ENCODE measurements around the gene SLC39A9. TPM values are rescaled to one million over a fixed set of nuclear protein-coding genes. Genes with fewer than 3 reads are reported as not detected.

SLC39A9 gene
- total and polyA plus RNA-seq, 2 of the 4 experiments (the other 2 are of a cell fraction), result 41.4 to 168 TPM

- dilution Hi-C loops (cut with HindIII; ENCODE audit: low sequenced_read_pairs, unreplicated experiment), result no loop called here
- Histone ChIP-seq H3K18ac (ENCODE audit: low read depth, low read length) (no peak overlapping the region), H4K91ac (ENCODE audit: insufficient read depth, low read depth, low read length) (no peak overlapping the region), H4K20me1 (ENCODE audit: insufficient read depth, low read length) (peaks cover 22% of the 10 kb centered on the region), H4K5ac (ENCODE audit: low read depth, low read length) (no peak overlapping the region), H3K79me1 (ENCODE audit: low read depth in 1 of 2, low read length in 2 of 2) (peaks cover 16 to 44% of the 10 kb centered on the region in 2 experiments), H4K8ac (ENCODE audit: low read depth in 2 of 2, low read length in 2 of 2) (no peak overlapping the region), H3K4me3 (ENCODE audit: insufficient read depth, low read depth, low read length) (no peak overlapping the region), H2AK5ac (ENCODE audit: low read depth, low read length) (no peak overlapping the region), H3K14ac (replicated peaks; ENCODE audit: low read depth, low read length) (no peak overlapping the region), H2AFZ (replicated peaks; ENCODE audit: low read length, poor library complexity) (no peak overlapping the region), H3K27me3 (ENCODE audit: control insufficient read depth, insufficient read depth, low read length) (no peaks in the 10 kb centered on the region), H3K36me3 (ENCODE audit: control insufficient read depth, insufficient read depth, low read length) (peaks cover 12% of the 10 kb centered on the region), H2BK5ac (ENCODE audit: low read depth, low read length, poor library complexity, severe bottlenecking) (no peak overlapping the region), H3K4ac (ENCODE audit: low read depth, low read length) (no peak overlapping the region), H3K9me3 (ENCODE audit: control insufficient read depth, insufficient read depth, low read length) (no peaks in the 10 kb centered on the region), H3K27ac (ENCODE audit: insufficient read depth, low read length) (no peak overlapping the region), H3K9me1 (ENCODE audit: insufficient read depth, low read length) (peaks cover 6% of the 10 kb centered on the region; the same call in 1 of the 2 replicates), H3K4me1 (ENCODE audit: control insufficient read depth, insufficient read depth, low read length) (peaks cover 5% of the 10 kb centered on the region; the same call in 1 of the 2 replicates), H2BK15ac (ENCODE audit: low read depth, low read length) (no peak overlapping the region), H3K23ac (ENCODE audit: low read depth, low read length) (no peak overlapping the region), H3K9ac (ENCODE audit: low read depth, low read length) (no peak overlapping the region), H3K4me2 (ENCODE audit: low read depth, low read length) (no peak overlapping the region), H2AK9ac (replicated peaks; ENCODE audit: low read depth, low read length, poor library complexity) (no peak overlapping the region), H2BK120ac (ENCODE audit: low read depth, low read length) (no peak overlapping the region), H3K56ac (ENCODE audit: extremely low read depth, insufficient read depth, low read length) (no peak overlapping the region), H2BK20ac (ENCODE audit: low read depth, low read length) (no peak overlapping the region)
- intact Hi-C loops (cut with micrococcal nuclease), result no loop called here
- BruUV-seq (replicated peaks), result no TSS peak
- ChIA-PET CTCF (interaction anchor here (0.6 kb wide), 1 partner anchor 186 kb away, joined by 4 read pairs; no protein-coding TSS in a partner anchor), POLR2A (ENCODE audit: unreplicated experiment) (no interaction called here)
- ATAC-seq (ENCODE audit: low read depth) (no peak), DNase-seq (no peak)
- no peak for TF ChIP-seq USF2 (IDR thresholded peaks at IDR 0.05; ENCODE audit: low read depth, low read length)
- no peak for TF ChIP-seq FOS (IDR thresholded peaks at IDR 0.05; ENCODE audit: low read depth, low read length)
- TF ChIP-seq MAFK (IDR thresholded peaks at IDR 0.05; ENCODE audit: low read depth, low read length), result no peak
- no peak for TF ChIP-seq RCOR1 (IDR thresholded peaks at IDR 0.05; ENCODE audit: insufficient replicate concordance, low read length)
- TF ChIP-seq CTCF (conservative IDR thresholded peaks at IDR 0.05; ENCODE audit: low read depth, low read length), result no peak
- TF ChIP-seq MXI1 (IDR thresholded peaks at IDR 0.05; ENCODE audit: borderline replicate concordance, low read depth, low read length), result no peak
- no peak for TF ChIP-seq RAD21 (IDR thresholded peaks at IDR 0.05; ENCODE audit: low read length)
- TF ChIP-seq POLR2A (IDR thresholded peaks at IDR 0.05; ENCODE audit: low read depth, low read length), result no peak
- TF ChIP-seq CEBPB (IDR thresholded peaks at IDR 0.05; ENCODE audit: low read depth, low read length), result no peak
- TF ChIP-seq ELK1 (IDR thresholded peaks at IDR 0.05; ENCODE audit: borderline replicate concordance, low read depth, low read length), result no peak
- no peak for TF ChIP-seq SMC3 (IDR thresholded peaks at IDR 0.05; ENCODE audit: low read depth, low read length)
- in situ Hi-C loops (cut with MboI; ENCODE audit: low sequenced_read_pairs), result no loop called here
- 90% methylated on average over 2 of the region's 6 CpGs; no CpG with 5 or more reads in 1 of the 2 experiments for WGBS, 2 experiments (ENCODE audit: extremely low coverage in 2 of 2, insufficient read length in 1 of 2)
These were observed 30.0 kb downstream of the SLC39A9 start for GRCh38 chr14:69428289-69428998.
